Measurements from ENCODE around the gene BTBD16. TPM values are rescaled to one million over a fixed set of nuclear protein-coding genes. Genes with fewer than 3 reads are reported as not detected.

BTBD16 gene
- total RNA-seq, 1 experiment from 2014 or later = not detected

GRCh38 chr10:122281751-122282150, 10.7 kb downstream of the BTBD16 start:
- Histone ChIP-seq H3K23ac (ENCODE audit: insufficient read length, low read depth, low read length) (no peak overlapping the region), H2AK5ac (ENCODE audit: insufficient read length, low read length) (no peak overlapping the region), H4K20me1 (ENCODE audit: control insufficient read depth, insufficient read depth, insufficient read length) (no peaks in the 10 kb centered on the region), H3K9ac (ENCODE audit: extremely low read depth, insufficient read length, low read length) (no peak overlapping the region), H2BK15ac (ENCODE audit: low read depth, low read length) (no peak overlapping the region), H2BK12ac (ENCODE audit: insufficient read length, low read depth, low read length) (no peak overlapping the region), H3K4me2 (ENCODE audit: insufficient read depth, insufficient read length, low read length) (no peak overlapping the region), H3K79me1 (ENCODE audit: insufficient read depth, low read depth, low read length, poor library complexity, severe bottlenecking) (no peaks in the 10 kb centered on the region), H3K4me1 (ENCODE audit: insufficient read depth, low read length) (peaks cover 5% of the 10 kb centered on the region; the same call in 1 of the 2 replicates), H4K5ac (ENCODE audit: insufficient read length, low read depth, low read length) (no peak overlapping the region), H3K27ac (ENCODE audit: insufficient read length, low read depth, low read length) (no peak overlapping the region), H3K79me2 (ENCODE audit: insufficient read depth, low read length) (no peaks in the 10 kb centered on the region), H4K91ac (ENCODE audit: insufficient read length, low read depth, low read length) (no peak overlapping the region), H3K9me3 (ENCODE audit: control insufficient read depth, low read depth, low read length) (no peaks in the 10 kb centered on the region), H2BK5ac (ENCODE audit: insufficient read length, low read length) (no peak overlapping the region), H3K56ac (ENCODE audit: insufficient read length, low read depth, low read length) (no peak overlapping the region), H3K27me3 (ENCODE audit: insufficient read depth, low read length) (no peaks in the 10 kb centered on the region), H3K23me2 (ENCODE audit: insufficient read length, low read depth, low read length, poor library complexity, severe bottlenecking) (no peaks in the 10 kb centered on the region), H3K4ac (ENCODE audit: low read depth, low read length) (no peak overlapping the region), H2AFZ (ENCODE audit: low read length) (no peak overlapping the region), H3T11ph (ENCODE audit: low read length) (no peak overlapping the region), H2BK120ac (ENCODE audit: low read depth, low read length, poor library complexity, severe bottlenecking) (no peak overlapping the region), H3K18ac (ENCODE audit: insufficient read length, low read depth, low read length) (no peak overlapping the region), H3K14ac (ENCODE audit: insufficient read depth, low read length) (no peak overlapping the region), H4K8ac (replicated peaks; ENCODE audit: insufficient read length, low read depth, low read length) (no peak overlapping the region), H2BK20ac (ENCODE audit: low read depth, low read length, poor library complexity, severe bottlenecking) (no peak overlapping the region)
- DNase-seq = peak; percentile 14
- Mint-ChIP-seq H3K27ac (no peak overlapping the region), H3K4me1 (peaks cover 20 to 29% of the 10 kb centered on the region in 2 experiments), H3K27me3 (ENCODE audit: low read depth) (peaks cover 1% of the 10 kb centered on the region; the same call in 1 of the 2 replicates), H3K4me3 (no peak overlapping the region), H3K36me3 (ENCODE audit: insufficient read depth in 1 of 3, low read depth in 3 of 3) (no peaks in the 10 kb centered on the region), H3K9me3 (no peaks in the 10 kb centered on the region)
- no CpG with 5 or more reads among the region's 8 CpGs for WGBS (ENCODE audit: extremely low coverage, insufficient read length, low lambda C conversion rate)
- no peak for TF ChIP-seq CTCF (conservative IDR thresholded peaks at IDR 0.05)
